ENCODE measurements around the gene REC8. TPM values are rescaled to one million over a fixed set of nuclear protein-coding genes. Genes with fewer than 3 reads are reported as not detected.
"Not testable (repeated sequence)": the region's sequence is repeated elsewhere in the genome, so short reads cannot be mapped to it uniquely, and the experiment has no call there.

The REC8 gene
- total RNA-seq, 1 donor from 2014 or later: 9.6 TPM

GRCh38 chr14:24215495-24216344 lies 43.8 kb downstream of the REC8 start, which contains the start of gene MDP1:
Gene MDP1 (minus strand): TSS chr14:24216066. CDS start chr14:24215955, 111 bp downstream.
- intact Hi-C loops (cut with DNase I): loop anchor here (1.0 to 5.0 kb wide), 2 partner anchors 17 to 82 kb away; partner anchors contain the start of genes DHRS1, GMPR2, NEDD8 and NOP9
- Histone ChIP-seq H3K36me3 (peaks cover 4 to 15% of the 10 kb centered on the region in 2 donors), H3K27ac (peak within 1 kb of the TSS; percentile 87 to 93), H3K27me3 (no peaks in the 10 kb centered on the region), H3K4me1 (peaks cover 3 to 29% of the 10 kb centered on the region in 2 donors), H3K4me3 (peak within 1 kb of the TSS; percentile 84 to 88), H3K9me3 (no peaks in the 10 kb centered on the region)
- DNase-seq (ENCODE audit: low spot score in 2 of 2): peak; percentile 53 to 92
- TF ChIP-seq, protein P1, sequence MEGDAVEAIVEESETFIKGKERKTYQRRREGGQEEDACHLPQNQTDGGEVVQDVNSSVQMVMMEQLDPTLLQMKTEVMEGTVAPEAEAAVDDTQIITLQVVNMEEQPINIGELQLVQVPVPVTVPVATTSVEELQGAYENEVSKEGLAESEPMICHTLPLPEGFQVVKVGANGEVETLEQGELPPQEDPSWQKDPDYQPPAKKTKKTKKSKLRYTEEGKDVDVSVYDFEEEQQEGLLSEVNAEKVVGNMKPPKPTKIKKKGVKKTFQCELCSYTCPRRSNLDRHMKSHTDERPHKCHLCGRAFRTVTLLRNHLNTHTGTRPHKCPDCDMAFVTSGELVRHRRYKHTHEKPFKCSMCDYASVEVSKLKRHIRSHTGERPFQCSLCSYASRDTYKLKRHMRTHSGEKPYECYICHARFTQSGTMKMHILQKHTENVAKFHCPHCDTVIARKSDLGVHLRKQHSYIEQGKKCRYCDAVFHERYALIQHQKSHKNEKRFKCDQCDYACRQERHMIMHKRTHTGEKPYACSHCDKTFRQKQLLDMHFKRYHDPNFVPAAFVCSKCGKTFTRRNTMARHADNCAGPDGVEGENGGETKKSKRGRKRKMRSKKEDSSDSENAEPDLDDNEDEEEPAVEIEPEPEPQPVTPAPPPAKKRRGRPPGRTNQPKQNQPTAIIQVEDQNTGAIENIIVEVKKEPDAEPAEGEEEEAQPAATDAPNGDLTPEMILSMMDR (IDR thresholded peaks at IDR 0.05): peak in 2 of 3 experiments; percentile 44 to 60

- no peaks in the 10 kb centered on the region for H3K9me3 ChIP-seq
- peak overlapping the region in 1 of 2 donors; percentile 84 for H3K4me3 ChIP-seq
- peak overlapping the region; percentile 87 to 93 for H3K27ac ChIP-seq
- no peak for DNase-seq (ENCODE audit: low spot score in 2 of 2)
- H3K4me1 ChIP-seq: peaks cover 3 to 29% of the 10 kb centered on the region in 2 donors
- TF ChIP-seq, protein P1 (IDR thresholded peaks at IDR 0.05): no peak
- H3K27me3 ChIP-seq: no peaks in the 10 kb centered on the region
- intact Hi-C loops (cut with DNase I): loop anchor here (1.0 to 5.0 kb wide), 2 partner anchors 16 to 81 kb away; partner anchors contain the start of genes DHRS1, GMPR2, NEDD8 and NOP9
- H3K36me3 ChIP-seq: peaks cover 4 to 9% of the 10 kb centered on the region in 2 donors
Measured at GRCh38 chr14:24216345-24216699, 44.4 kb downstream of the REC8 start.

DNA sequence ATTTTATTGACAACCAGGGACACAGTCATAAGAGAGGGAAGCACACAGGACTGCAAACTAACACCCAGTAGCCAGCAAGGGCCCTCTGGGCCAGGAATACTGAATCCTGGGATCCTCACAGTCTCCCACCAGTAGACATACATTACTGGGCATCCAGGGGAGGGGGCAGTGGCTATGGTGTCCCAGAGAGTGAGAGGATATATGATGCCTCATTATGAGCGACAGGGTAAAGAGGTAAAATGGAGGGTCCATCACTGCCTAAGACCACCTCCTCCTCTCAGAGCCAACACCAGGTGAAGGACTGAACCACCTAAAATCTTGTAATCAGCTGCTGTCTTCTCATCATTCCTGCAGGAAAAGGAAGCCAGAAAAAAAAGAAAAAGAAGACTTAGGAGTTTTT lies 45.0 kb downstream of the REC8 start:
- intact Hi-C loops (cut with DNase I): loop anchor here (1.0 to 5.0 kb wide), 2 partner anchors 15 to 80 kb away; partner anchors contain the start of genes DHRS1, GMPR2, NEDD8 and NOP9
- H3K27ac ChIP-seq: peak overlapping the region in 1 of 2 donors; percentile 93
- DNase-seq (ENCODE audit: low spot score in 2 of 2): not testable (repeated sequence)

GRCh38 chr14:24219080-24219479 lies 47.2 kb downstream of the REC8 start:
- peaks cover 3 to 14% of the 10 kb centered on the region in 2 donors for H3K4me1 ChIP-seq
- DNase-seq (ENCODE audit: low spot score in 2 of 2): peak in 1 of 2 donors; percentile 22
- H3K9me3 ChIP-seq: no peaks in the 10 kb centered on the region
- intact Hi-C loops (cut with DNase I): loop anchor here (5.0 kb wide), 1 partner anchor 78 kb away; the partner anchor contains the start of genes DHRS1 and NOP9
- H3K27me3 ChIP-seq: no peaks in the 10 kb centered on the region
- no peak overlapping the region for H3K4me3 ChIP-seq
- no peak overlapping the region for H3K27ac ChIP-seq
- TF ChIP-seq, protein P1 (IDR thresholded peaks at IDR 0.05): no peak
- peaks cover 4 to 6% of the 10 kb centered on the region in 2 donors for H3K36me3 ChIP-seq

More for the DNA sequence above, 45.0 kb downstream of the REC8 start:
- H3K36me3 ChIP-seq, H3K27me3 ChIP-seq, H3K4me3 ChIP-seq, H3K9me3 ChIP-seq: not testable (repeated sequence)
- H3K4me1 ChIP-seq: peaks cover 3 to 25% of the 10 kb centered on the region in 2 donors

- TF ChIP-seq, protein P1 (IDR thresholded peaks at IDR 0.05): no peak
- intact Hi-C loops (cut with DNase I): loop anchor here (5.0 kb wide), 1 partner anchor 78 kb away; the partner anchor contains the start of genes DHRS1 and NOP9
- peaks cover 4 to 6% of the 10 kb centered on the region in 2 donors for H3K36me3 ChIP-seq
Measured at GRCh38 chr14:24219521-24219920, 47.6 kb downstream of the REC8 start.

GRCh38 chr14:24222987-24223386 lies 51.1 kb downstream of the REC8 start:
- H3K27ac ChIP-seq; H3K36me3 ChIP-seq; intact Hi-C loops (cut with DNase I); H3K4me3 ChIP-seq; H3K27me3 ChIP-seq; H3K9me3 ChIP-seq; H3K4me1 ChIP-seq: not testable (repeated sequence)
- peak in 1 of 2 donors; percentile 24 for DNase-seq (ENCODE audit: low spot score in 2 of 2)

More at GRCh38 chr14:24219521-24219920, 47.6 kb downstream of the REC8 start:
- H3K9me3 ChIP-seq: no peaks in the 10 kb centered on the region
- no peaks in the 10 kb centered on the region for H3K27me3 ChIP-seq
- no peak for DNase-seq (ENCODE audit: low spot score in 2 of 2)
- peaks cover 3 to 9% of the 10 kb centered on the region in 2 donors for H3K4me1 ChIP-seq
- no peak overlapping the region for H3K27ac ChIP-seq
- H3K4me3 ChIP-seq: no peak overlapping the region
